Stimulated activated CD4-positive, alpha-beta T cell treated with anti-CD3 and anti-CD28 coated beads, Interleukin-15, amount 100 ng/mL, for 1 hour (primary cell): Measurements from ENCODE around the gene HRAS.
A peak's percentile ranks its signal among the peaks of the same experiment; 100 is the strongest.

ENCODE experiments used
- DNase-seq, 2 donors: peaks; one replicate each; pipeline ENCODE4 v3.0.0-alpha.2; 2020; ENCODE audit warnings: low read depth in 1 of 2, low spot score in 1 of 2

The HRAS gene

GRCh38 chr11:567629-568292 lies 32.4 kb upstream of the HRAS start:
- DNase-seq = no peak

DNA sequence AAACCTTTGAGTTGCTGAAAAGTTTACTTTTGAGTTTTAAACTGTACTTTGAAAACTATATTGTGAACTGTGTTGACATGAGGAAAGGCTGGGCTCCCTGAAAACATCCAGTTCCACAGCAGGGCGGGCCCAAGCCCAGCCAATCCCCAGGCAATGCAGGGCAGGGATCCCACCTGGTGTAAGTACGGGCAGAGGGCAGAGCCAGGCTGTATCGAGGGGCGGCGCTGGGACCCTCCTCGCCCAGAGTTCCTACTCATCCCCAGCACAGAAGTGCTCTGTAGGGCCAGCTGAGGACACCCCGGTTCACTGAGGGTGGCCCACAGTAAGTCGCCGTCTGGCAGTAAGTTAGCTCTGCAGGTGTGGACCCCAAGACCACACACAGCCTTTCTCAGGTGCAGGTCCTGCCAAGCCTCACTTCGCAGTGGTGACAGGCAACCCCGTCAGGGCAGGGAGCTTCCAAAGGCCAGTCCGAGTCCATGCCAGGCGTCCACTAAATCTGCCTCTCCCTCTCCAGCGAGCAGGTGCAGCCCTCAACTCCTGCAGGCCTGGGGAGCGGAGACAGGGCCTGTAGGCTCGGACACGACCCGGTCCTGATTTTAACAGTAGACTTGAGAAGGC lies 31.7 kb upstream of the HRAS start:
- no peak for DNase-seq

DNA sequence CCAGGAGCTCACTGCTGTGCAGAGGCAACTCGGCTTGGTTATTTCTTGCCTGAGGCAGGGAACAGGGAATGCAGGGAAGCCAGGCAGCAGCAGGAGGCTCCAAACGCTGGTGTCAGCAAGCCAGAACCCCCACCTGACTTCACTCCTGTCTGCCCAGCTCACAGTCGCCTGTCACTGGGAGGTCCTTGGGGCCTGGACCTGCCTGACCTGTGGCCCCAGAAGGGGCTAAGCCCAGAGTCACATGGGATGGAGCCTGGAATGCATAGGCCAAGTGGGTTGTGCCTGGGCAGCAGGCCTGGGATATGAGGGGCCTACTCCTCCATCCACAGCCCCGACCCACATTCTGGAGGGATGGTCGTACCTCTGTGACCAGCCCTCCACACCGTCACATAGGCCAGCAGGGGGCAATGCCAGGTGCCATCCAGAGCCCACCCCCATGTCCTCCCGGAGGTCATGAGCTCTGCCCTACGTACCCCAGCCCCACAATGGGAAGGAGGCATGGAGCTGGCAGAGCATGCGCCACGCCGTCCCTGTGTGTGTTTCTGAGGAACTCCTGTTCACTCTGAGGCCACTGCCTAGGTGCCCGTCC lies 30.6 kb upstream of the HRAS start:
- no peak for DNase-seq

DNA sequence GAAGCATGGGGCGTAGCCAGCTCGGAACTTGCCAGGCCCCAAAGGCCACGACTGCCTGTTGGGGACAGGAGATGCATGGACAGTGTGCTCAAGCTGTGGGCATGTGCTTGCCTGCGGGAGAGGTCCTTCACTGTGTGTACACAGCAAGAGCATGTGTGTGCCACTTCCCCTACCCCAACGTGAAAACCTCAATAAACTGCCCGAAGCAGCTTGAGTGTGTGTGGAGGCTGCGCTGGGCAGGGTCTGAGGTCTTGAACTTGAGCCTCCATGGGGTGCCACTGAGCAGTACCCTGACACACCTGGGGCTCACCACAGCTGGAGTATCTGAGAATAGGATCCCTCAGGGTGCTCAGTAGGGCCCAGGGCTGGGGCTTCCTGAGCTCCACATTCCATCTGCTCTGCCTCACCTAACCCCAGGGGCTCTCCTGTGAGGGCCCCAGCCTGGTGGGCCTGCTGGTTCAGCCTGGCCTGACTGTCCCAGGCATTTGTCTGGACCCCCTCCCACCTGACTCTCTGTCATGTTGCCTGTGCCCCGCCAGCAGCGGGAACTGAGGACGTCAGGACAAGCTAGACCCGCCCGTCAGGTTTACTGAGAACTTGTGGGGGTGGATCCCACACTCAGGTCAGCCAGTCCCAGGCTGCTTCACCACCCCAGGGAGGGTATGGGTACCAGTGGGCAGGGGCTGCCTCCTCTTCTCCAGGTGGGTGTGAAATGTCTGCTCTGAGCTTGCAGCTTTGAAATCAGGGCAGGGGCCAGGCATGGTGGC lies 28.6 kb upstream of the HRAS start:
- no peak for DNase-seq

GRCh38 chr11:563066-563811 lies 27.9 kb upstream of the HRAS start:
- no peak for DNase-seq

DNA sequence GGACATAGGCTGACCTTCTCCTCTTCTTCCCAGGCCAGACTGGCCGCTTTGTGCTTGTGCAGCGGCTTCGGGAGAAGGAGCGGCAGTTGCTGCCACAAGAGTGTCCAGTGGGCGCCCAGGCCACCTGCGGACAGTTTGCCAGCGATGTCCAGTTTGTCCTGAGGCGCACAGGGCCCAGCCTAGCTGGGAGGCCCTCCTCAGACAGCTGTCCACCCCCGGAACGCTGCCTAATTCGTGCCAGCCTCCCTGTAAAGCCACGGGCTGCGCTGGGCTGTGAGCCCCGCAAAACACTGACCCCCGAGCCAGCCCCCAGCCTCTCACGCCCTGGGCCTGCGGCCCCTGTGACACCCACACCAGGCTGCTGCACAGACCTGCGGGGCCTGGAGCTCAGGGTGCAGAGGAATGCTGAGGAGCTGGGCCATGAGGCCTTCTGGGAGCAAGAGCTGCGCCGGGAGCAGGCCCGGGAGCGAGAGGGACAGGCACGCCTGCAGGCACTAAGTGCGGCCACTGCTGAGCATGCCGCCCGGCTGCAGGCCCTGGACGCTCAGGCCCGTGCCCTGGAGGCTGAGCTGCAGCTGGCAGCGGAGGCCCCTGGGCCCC lies 26.8 kb upstream of the HRAS start:
- no peak for DNase-seq

GRCh38 chr11:561148-562003 lies 26.0 kb upstream of the HRAS start:
- DNase-seq = no peak

DNA sequence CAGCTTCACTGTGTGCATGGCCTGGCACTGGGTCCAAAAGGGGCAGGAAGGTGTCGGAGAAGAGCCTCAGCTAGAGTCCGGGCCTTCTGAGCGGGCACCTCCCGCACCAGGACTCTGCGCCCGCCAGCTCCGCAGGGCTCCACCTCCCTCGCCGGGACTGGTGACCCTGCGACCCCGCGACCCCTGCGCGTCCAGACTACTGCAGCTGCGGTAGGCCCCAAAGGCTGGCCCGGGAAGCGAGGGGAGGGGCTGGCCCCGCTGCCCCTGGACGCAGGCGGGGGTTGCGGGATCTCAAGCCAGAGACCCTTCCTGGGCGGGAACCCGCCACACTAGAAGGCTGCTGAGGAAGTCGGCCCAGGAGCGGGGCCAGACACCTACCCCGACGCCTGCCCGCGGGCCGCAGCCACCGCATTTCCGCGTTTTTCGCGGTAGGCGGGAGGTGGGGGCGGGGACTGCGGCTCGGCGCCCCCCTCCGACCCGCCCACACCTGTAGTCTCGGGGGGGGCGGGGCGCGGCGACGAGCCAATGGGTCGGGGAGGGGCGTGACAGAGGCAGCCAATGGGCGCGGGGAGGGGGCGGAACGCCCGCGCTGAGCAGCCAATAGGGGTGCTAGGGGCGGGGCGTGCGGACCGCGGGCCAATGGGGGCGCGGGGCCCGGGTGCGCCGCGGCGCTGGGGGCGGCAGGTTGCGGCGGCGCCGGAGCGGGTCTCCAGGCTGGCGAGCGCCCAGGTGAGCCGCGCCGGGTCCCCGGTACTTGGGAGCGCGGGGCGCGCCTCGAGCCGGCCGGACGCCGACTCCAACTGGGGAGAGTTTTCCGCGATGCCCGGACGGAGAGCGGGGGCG lies 25.1 kb upstream of the HRAS start, which contains the start of the genes LMNTD2 and RASSF7:
TSS of gene LMNTD2 (minus strand) at position 434 of the 843 bp plus-strand sequence. CDS start at position 412, 22 bp downstream.
TSS of gene RASSF7 (plus strand) at position 666 of the 843 bp plus-strand sequence. CDS start 799 bp downstream, outside the sequence.
- peak; percentile 96 to 97 for DNase-seq

GRCh38 chr11:559712-560304 lies 24.4 kb upstream of the HRAS start:
- no peak for DNase-seq

DNA sequence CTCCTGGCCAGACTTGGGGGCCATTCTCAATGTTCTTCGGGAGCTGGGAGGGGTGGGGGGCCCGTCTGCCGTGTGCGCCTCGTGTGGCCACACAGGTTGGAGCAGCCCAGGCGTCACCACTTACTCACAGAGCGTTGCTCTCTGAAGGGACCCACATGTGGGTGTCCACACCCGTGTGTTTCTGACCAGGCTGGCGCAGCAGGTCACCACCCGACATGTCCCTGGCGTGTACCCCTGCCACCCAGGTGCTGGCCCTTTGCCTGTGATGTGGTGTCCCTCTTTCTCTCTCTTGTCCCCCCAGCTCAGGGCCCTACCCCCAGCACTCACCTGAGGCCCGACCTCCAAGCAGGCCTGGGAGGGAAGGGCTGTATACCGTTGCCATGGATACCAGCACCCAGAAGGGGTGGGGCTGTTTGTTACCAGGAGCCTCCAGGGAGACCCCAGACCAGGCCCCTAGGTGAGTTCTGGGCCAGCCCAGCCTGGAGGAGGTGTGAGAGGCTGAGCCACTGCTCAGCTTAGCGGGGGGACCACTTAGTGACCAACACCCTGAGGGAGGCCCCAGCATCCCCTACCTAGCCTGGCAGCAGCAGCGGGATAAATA lies 23.7 kb upstream of the HRAS start:
- DNase-seq = no peak

GRCh38 chr11:558503-558902 lies 23.1 kb upstream of the HRAS start:
- DNase-seq = no peak

- no peak for DNase-seq
These were observed 22.2 kb upstream of the HRAS start for GRCh38 chr11:557328-558132.

GRCh38 chr11:556662-557256 lies 21.4 kb upstream of the HRAS start:
- DNase-seq = no peak

DNA sequence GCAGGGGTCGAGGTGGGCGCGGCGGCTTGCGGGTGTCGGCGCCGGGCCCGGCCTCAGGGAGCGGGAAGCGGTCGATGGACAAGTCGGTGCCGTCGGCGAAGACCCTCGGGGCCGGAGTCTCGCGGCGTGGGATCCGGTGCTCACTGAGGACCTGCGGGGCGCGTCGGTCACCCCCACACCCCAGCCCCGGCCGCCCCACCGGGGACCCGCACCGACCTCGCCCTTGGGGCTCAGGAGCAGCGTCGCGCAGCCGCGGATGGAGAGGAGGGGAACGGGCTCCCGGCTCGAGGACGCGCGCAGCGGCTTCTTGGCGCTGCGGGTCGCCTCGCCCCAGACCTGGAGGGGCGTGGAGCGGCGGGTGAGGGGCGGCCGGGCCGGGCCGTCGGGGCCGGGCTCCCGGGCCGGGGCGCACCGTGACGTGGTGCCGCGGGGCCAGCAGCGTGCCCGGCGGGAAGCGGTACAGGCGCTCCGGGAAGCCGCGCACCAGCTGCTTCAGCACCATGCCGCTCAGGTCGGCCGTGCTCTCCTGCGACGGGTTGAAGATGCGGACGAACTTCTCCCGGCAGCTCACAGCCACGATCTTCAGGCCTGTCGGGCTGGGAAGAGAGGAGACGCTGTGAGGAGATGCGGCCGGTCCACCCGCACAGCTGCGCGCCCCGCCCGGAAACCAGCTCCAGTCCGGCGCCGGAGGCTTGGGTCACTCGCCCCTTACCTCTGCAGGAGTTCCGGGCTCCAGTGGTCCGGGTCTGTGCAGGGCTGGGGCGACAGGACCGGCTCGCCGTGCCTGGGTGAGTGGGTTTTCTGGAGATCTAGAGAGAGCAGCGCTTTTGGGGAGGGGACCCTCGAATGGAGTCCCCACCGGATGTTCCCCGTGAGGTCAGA lies 20.6 kb upstream of the HRAS start:
- DNase-seq = no peak

DNA sequence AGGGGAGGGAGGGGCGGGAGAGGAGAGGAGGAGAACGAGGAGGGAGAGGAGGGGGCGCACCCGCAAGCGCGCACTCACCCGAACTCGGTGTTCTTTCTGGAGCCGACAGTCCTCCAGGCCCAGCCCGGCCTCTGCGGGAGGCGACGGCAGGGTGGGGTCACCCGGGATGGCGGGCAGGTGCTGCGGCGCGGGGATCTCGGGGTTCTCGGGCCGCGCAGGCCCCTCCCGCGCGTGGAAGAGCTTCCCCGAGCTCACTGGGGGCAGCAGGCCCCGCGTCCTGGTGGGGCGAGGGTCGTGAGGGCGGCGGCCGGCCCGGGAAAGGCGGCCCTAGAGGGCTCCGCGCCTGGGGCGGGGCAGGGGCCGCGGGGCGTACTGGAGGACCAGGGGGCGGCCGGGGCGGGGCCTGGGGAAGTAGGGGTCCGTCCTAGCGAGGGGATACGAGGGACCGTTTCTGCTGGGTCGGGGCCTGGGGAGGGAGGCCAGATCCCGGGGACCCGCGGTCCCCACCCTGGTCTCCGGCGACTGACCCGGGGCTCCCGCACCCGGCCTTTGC lies 19.9 kb upstream of the HRAS start:
- DNase-seq = no peak
